Measurements from ENCODE around the gene BLOC1S2. TPM values are rescaled to one million over a fixed set of nuclear protein-coding genes. Genes with fewer than 3 reads are reported as not detected.
"Not testable (repeated sequence)": the region's sequence is repeated elsewhere in the genome, so short reads cannot be mapped to it uniquely, and the experiment has no call there.

BLOC1S2 gene
- 27.9 TPM for total RNA-seq

GRCh38 chr10:100286051-100287033 lies at the start of gene BLOC1S2:
Gene BLOC1S2 (minus strand): TSS chr10:100286680. CDS start chr10:100286659, 21 bp downstream.
- peak; percentile 93 for DNase-seq

GRCh38 chr10:100334762-100335161 lies 48.3 kb upstream of the BLOC1S2 start:
- DNase-seq = no peak

- DNase-seq = no peak
These were observed 47.4 kb upstream of the BLOC1S2 start for GRCh38 chr10:100333661-100334440.

- DNase-seq = no peak
These were observed 46.6 kb upstream of the BLOC1S2 start for GRCh38 chr10:100333106-100333505.

GRCh38 chr10:100330079-100330478 lies 43.6 kb upstream of the BLOC1S2 start, which contains the start of gene PKD2L1:
Gene PKD2L1 (minus strand): TSS chr10:100330228. CDS start chr10:100330103, 125 bp downstream.
- no peak for DNase-seq

GRCh38 chr10:100328198-100328597 lies 41.7 kb upstream of the BLOC1S2 start:
- no peak for DNase-seq

GRCh38 chr10:100327718-100328009 lies 41.2 kb upstream of the BLOC1S2 start:
- no peak for DNase-seq

GRCh38 chr10:100327007-100327717 lies 40.7 kb upstream of the BLOC1S2 start:
- peak; percentile 35 for DNase-seq

GRCh38 chr10:100325158-100325557 lies 38.7 kb upstream of the BLOC1S2 start:
- no peak for DNase-seq

- no peak for DNase-seq
These were observed 33.4 kb upstream of the BLOC1S2 start for GRCh38 chr10:100319707-100320402.

- DNase-seq = no peak
These were observed 31.7 kb upstream of the BLOC1S2 start for GRCh38 chr10:100318207-100318606.

- DNase-seq = no peak
These were observed 29.1 kb upstream of the BLOC1S2 start for GRCh38 chr10:100315615-100316014.

GRCh38 chr10:100311298-100311697 lies 24.8 kb upstream of the BLOC1S2 start:
- DNase-seq = no peak

GRCh38 chr10:100307684-100308083 lies 21.2 kb upstream of the BLOC1S2 start:
- no peak for DNase-seq

GRCh38 chr10:100306861-100307260 lies 20.4 kb upstream of the BLOC1S2 start:
- DNase-seq = no peak

- no peak for DNase-seq
These were observed 17.9 kb upstream of the BLOC1S2 start for GRCh38 chr10:100304414-100304813.

- DNase-seq = peak; percentile 8
These were observed 17.3 kb upstream of the BLOC1S2 start for GRCh38 chr10:100303724-100304319.

- DNase-seq = not testable (repeated sequence)
These were observed 14.6 kb upstream of the BLOC1S2 start for GRCh38 chr10:100301123-100301522.

- no peak for DNase-seq
These were observed 10.8 kb upstream of the BLOC1S2 start for GRCh38 chr10:100297242-100297641.

GRCh38 chr10:100293066-100293465 lies 6.6 kb upstream of the BLOC1S2 start:
- no peak for DNase-seq

GRCh38 chr10:100292300-100292699 lies 5.8 kb upstream of the BLOC1S2 start:
- not testable (repeated sequence) for DNase-seq
